NCI-H446 (cell line): ENCODE data around the gene ZNF385D.
A peak's percentile ranks its signal among the peaks of the same experiment; 100 is the strongest.
"Not testable (repeated sequence)": the region's sequence is repeated elsewhere in the genome, so short reads cannot be mapped to it uniquely, and the experiment has no call there.

Experiments used
- DNase-seq, 2 experiments: peaks; one replicate each; lab custom pipeline; 2025; lab: John Stamatoyannopoulos, UW

Gene ZNF385D

DNA sequence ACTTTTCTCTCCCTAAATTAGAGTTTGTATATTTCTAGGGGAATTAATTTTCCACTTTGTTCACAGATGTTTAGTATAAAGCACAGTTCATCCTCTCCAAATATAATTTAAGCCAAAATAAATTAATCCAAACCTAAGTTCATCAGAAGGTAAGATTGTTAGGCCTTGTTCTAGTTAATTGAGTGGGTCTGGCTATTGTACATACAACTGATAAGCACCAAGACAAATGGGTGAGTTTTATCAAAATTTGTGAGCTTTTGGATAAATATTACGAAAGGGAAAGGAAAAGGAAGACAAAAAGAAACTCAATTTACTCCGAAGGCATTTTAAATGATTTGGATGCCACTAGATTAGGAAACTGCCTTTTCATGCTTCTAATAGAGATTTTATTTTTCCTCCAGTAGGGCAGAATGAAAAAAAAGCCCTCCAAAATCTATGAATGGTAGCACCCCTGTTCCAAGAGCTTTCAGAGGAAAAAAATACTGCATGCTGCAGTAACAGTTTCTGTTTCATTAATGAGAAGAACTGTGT lies 304.0 kb downstream of the ZNF385D start:
- no peak for DNase-seq

DNA sequence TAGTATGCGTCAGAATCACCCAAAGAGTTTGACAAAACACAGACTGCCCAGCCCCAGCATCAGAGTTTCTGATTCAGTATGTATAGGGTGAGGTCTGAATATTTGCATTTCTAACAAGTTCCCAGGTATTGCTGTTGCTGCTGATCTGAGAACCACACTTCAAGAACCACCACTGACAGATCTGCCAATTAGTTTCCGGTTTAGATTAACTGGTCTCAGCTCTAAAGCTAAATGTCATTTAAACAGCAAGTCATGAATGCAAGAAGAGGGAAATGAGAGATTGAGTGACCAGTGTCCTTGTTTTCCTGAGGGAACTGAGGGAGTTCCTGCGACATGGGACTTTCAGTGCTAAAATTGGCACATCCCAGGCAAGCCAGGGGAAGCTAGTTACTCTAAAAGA lies 305.0 kb downstream of the ZNF385D start:
- DNase-seq: no peak

DNA sequence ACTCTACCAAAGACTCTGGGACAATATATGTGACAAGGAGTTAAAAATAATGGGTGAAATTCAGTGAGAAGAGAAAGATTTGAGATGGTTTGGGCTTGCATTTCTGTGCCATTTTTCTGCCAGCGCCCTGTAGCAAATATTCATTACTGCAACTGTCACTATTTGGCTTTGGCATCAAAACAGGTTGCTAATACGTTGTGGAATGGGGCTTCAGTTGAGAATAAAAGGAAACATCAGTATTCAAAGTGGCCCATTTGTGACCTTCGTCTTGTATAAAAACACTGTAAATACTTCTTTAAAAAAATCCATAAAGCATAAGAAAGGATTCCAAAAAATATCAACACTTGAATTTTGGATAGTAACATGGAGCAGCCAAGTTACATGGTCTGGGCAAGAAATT lies 309.2 kb downstream of the ZNF385D start:
- DNase-seq: no peak

DNA sequence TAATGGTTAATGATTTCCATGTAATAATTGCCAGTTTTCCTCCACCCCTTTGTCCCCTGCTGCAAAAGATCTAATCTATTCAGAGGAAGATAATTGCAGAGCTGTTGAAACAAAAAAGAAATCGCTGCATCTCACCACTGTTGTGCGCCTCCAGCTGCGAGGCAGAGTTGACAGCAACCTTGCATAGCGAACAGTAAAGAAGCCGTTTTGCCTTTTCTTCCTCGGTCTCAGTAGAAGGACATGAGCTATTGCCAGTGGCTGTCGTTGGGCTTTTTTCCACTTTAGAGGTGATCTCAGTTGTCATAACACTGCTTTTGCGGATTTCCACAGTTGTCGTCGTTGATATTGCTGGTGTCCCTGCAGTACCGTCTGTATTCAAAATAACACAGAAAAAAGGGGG lies 314.2 kb downstream of the ZNF385D start:
- no peak for DNase-seq

DNA sequence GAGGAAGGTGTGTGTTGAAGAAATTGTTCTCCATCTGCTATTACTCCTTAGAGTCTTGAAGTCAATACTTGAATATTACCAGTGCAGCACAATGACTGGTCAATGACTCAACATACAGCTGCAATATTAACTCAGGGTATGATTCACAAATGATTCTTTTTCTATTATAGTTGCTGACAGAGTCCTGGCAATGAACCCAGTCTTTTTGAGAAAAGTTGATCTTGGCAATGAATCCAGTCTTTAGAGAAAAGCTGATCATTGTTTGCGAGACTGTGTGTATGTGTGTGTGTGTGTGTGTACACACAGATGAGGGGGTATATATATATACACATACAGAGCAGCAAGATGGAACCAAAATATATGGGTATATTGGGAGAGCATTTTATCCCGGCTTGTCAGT lies 315.1 kb downstream of the ZNF385D start:
- DNase-seq: peak; percentile 31 to 79

DNA sequence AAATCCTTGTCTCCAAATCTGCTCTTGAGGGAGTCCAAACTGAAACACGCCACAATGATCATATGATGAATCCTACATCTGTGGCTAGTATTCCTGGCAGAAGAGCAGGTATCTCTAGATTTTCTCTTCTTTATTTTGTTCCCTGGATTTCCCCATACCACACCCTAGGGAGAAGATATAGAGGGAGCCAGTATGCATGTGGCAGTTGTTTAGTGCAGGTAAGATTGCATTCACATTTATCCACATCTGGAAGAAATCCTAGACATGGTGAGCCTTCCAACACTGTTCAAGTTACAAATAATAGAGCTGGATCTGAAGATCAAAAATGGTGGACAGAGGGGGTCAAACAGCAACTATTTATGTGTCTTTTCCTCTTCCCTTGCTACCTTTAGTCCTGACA lies 316.7 kb downstream of the ZNF385D start:
- no peak for DNase-seq

DNA sequence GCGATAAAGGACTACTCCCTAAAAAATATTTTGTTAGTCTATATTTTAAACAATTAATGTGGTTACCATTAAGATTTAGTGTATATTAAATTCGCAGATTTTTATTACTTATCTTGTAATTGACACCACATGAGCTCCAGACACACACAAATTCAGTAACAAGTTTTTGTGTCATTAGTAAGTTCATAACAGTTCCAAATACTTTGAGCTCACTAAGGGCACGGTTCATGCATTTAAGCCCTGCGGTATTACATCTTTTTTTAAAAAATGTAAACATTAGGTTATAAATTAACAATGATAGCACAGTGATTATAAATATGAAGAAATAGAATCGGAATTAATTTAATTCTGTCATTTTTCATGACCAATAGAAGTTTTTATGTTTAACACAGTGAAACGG lies 317.3 kb downstream of the ZNF385D start:
- DNase-seq: no peak

DNA sequence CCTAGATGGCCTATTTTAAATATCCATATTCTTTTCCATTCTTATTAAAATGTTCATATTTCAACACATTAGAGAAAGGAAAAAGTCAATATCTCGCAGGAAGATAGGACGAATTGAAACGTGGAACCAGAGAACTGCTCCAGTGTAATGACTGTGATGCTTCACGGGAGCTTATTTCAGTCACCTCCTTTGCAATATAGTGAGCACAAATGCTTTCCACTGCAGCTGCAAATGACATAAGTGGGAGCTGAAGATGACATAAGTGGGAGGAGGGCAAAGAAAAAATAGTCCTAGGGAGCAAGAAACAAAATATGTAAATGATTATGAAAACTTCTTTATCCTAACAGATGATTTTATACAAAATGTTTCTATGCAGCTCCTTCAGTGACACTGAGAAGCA lies 324.1 kb downstream of the ZNF385D start:
- no peak for DNase-seq

DNA sequence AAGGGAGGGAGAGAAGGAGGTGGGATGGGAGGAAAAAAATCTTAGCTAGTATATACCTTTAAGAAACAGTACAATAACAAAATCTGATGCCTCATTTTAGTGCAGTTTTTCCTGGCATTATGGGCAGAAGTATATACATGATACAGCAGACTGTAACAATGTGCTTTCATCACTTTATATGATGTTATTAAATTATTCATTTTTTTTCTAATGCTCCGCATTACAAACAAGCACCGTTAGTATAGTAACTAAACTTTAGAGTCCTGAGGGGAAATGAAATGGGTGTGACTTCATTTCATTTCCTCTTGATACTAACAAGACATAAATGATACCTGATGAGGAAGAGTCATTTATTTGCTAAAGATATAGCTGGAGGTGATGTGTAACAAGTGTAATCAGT lies 325.3 kb downstream of the ZNF385D start:
- no peak for DNase-seq

DNA sequence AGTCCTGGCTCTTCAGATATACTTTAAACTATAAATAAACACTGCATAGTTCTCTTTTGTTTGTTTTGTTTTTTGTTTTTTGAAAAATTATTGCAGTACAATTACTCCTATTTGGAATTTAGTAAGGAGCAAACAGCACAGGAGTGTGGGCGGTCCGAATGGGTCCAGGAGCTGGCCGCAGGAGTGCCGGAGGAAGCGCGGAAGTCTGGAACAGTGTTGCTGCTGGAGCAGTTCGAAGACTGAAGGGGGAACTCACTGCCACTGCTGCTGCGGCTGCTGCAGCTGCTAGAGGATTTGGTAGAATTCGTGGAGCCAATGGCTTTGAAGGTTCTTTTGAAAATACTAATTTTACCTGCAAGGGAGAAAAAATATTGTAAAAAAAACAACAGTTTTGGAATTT lies 329.9 kb downstream of the ZNF385D start:
- DNase-seq: no peak

DNA sequence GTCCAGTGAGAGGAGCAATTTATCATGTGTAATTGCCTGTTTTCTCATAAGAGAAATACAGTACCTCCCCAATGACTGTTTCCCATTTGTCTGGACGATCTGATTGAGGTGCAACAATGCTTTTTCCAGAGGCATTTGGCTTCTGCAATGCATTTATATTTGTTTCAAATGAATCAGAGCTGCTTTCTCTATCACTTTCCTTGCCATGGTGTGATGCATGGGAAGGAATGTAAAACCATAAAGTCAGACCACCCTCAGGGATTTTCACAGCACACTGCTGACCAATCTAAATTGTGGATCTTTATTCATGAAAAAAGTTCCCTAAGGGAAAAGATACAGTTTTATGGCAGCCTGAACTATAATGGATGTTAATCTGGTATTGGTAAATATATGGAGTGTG lies 333.0 kb downstream of the ZNF385D start:
- DNase-seq: no peak

DNA sequence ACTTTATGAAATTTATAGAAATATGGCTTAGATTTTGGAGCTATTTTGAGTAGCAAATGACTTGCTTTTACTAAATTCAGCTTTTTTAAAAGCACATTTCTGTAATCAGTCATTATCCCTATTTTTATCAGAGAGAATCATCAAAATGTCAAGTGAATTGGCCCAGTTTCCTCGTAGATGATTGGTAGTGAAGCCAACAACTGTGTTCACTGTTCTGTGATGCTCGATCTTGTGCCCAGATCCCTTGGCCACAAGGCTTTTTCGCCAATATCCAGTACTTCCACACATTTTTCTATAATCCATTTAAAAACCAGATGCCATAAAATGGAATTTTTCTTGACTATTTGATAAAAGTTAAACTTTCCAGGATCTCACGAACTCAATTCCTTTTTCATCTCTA lies 336.5 kb downstream of the ZNF385D start:
- no peak for DNase-seq

DNA sequence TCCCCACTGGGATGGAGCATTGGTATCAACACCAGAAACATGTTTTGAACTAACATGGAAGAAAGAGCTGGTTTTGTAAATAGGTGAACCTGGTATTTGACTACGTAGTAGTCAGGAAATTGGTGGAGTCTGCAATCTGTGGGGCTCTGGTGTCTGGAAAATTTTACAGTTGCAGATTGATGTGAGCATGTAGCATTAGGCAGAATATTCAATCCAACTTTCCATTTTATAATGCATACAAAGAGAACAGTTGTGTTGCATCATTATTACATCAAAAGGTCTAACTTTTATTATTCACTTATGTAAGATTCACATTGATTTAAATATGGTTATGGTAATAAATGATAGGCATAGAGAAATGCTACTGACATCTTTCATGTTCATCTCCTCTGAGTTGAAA lies 340.0 kb downstream of the ZNF385D start:
- DNase-seq: no peak

DNA sequence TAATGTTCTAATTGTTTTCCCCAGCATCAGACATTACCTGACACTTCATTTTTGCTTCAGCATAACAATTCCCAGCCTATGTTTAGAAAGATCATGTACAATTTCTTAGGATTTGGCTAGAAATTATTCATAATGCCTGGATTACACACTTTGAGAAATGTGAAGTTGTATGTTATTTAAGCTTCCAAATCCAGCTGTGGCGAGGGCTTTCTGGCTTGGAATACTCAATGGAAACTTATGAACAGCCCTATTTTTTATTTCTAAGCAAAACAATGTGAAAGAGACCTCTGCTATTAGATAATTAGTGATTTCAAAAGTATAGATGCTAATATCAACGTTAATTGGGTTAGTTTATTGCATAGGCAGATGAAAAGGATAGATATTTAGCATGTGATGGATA lies 341.6 kb downstream of the ZNF385D start:
- no peak for DNase-seq

DNA sequence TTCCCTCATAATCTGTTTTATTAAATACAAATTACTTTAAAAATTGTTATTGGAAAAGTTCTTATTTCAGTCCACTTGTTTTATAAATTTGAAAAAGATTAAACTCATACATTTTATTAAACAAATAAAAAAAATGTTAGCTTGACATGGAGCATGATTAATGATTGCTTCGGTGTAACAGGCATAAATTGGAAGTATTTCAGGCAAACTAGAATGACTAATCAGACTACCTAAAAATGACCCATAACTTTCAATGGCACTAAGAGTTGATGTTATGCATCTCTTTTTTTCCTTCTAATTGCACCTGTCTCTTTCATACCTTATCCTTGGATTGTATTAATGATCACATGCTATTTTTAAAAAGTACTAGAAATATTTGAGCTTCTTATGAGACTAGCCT lies 343.3 kb downstream of the ZNF385D start:
- DNase-seq: peak in 1 of 2 experiments; percentile 1

DNA sequence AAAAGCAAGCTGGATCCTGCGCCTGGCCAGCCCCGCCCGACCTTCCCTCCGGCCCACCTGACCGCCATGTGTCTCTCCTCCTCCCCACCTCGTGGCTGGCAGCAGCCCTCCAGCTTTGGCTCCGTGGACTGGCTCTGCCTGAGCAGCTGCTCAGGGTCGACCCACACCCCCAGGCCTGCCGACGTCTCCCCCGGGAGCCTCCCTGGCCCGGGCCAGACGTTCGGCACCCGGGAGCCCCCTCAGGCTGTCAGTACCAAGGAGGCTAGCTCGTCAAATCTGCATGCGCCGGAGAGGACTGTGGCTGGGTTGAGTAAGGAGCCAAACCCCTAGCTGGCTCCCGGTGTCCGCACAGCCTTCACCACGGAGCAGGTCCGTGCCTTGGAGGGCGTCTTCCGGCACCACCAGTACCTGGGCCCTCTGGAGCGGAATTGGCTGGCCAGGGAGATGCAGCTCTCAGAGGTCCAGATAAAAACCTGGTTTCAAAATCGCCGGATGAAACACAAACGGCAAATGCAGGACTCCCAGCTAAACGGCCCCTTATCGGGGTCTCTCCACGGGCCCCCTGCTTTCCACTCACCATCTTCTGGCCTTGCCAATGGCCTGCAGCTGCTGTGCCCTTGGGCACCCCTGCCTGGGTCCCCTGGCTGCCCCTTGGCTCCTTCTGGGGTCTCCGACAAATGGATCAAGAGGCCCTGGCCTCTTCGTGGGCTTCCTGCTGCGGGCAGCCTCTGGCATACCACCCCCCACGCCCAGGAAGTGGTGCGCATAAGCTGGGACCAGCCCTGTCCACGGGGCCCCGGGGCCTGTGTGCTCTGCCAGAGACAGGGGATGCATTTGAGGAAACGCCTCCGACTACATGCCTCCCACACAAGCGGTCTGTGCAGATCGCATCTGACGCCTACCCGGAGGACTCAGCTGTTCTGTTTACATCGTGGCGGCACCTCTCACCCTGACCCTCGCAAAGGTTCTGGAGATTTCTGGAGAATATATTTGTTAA lies 345.0 kb downstream of the ZNF385D start:
- DNase-seq: no peak

DNA sequence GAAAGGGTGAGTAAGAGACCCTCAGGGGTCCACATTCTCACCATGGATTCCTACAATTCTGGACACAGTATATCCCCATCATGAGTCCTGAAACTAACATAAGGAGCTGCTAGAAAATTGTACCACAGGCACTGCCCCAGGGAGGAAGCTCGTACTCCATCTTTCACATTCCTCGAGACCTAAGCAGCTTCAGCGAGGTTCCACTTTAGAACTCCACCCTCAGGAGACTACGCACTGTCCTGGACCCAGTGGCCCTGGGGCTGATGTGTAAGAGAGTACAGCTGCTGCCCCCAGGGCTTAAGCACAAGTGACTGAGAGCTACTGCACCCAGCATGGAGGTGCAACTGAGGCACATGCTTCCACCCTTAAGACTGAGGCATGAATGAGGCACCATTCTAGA lies 352.5 kb downstream of the ZNF385D start:
- DNase-seq: no peak

DNA sequence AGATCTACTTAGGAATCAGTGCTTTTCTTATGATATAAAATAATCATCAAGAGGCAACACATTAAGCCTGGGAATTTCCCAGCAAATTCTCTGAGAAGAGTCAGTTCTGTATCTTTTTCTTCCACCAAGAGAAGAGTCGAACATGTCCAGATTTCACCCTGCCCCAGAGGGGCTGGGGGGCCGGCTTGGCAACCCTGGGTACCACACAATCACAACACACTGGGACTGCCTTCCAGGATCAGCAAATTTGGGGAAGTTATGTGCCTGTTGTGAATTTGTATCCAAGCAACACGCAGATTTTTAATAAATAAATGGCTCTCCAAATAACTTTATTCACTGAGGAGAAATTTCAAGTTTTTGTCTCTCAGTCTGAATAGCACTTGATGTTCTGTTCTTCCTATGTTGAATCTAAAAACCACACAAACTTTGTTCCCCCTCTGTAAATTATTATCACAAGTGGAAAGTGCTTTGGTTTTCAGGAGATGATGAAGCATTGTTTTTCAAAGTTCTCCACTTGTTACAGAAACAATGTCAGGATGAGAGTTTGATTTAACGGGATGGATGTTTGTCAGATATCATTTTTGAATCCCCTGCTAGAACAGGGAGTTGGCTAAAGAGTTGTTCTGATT lies 357.2 kb downstream of the ZNF385D start:
- no peak for DNase-seq

DNA sequence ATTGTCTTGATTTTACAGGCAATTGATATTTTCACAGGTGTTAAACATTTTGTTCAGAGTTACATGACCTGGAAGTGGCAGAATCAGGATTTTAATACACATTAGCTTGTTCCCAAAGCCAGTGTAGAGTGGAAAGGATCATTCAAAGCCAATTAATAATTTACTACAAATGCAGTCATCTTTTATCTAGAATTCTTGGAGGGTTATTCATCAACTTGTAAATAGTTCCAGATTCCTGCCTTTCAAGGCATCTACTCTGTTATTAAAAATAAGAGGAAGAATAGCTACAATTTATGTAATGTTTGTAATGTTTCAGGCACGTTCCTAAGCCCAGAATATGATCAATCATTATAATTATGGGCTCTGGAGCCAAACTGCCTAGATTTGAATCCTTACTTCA lies 358.5 kb downstream of the ZNF385D start:
- DNase-seq: no peak

DNA sequence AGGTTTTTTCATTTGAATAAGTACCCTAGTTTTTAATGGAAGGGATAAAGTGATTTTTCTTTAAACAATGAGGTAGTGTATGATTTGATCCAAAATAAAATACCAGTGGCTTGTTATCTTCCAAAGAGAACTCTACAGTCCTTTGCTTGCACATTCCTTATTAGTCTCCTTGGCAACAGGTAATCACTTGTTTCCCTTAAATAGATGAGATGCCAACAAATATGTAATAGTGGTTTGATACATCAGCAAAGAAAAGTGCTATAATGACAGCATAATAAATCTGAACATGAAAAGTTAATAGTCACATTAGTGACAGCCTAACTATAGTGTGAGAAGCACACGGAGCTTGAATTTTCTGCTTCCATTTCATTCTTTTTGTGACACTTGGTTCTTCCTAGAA lies 360.2 kb downstream of the ZNF385D start:
- DNase-seq: no peak

DNA sequence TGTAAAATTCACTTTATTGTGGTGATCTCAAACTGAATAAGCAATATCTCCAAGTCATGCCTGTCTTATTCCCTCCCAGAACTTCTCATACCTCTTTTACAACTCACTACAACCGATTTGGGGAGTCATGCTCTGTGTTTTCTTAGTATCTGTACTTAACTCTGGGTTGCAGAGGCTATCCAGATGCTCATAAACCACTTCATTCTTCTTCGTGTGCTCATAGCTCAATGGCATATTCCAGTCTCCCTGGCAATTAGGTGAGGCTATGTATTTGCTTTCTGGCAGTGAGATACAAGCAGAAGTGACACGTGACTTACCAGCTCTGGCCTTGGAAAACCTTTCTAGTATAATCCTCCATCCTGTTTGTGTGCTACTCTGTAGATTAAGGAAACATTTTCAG lies 360.9 kb downstream of the ZNF385D start:
- DNase-seq: no peak

DNA sequence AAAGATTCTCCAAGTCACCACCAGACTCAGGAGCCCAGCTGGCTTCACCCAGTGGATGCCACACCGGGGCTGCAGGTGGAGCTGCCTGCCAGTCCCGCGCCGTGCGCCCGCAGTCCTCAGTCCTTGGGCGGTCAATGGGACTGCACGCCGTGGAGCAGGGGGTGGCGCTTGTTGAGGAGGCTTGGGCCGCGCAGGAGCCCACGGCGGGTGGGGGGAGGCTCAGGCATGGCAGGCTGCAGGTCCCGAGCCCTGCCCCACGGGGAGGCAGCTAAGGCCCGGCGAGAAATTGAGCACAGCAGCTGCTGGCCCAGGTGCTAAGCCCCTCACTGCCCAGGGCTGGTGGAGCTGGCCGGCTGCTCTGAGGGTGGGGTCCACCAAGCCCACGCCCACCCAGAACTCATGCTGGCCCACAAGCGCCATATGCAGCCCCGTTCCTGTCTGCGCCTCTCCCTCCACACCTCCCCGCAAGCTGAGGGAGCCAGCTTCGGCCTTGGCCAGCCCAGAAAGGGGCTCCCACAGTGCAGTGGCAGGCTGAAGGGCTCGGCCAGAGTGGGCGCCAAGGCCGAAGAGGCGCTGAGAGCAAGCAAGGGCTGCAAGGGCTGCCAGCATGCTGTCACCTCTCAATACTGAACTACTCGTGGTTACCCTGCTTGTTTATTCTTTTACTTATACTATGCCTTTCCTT lies 363.7 kb downstream of the ZNF385D start:
- DNase-seq: not testable (repeated sequence)

DNA sequence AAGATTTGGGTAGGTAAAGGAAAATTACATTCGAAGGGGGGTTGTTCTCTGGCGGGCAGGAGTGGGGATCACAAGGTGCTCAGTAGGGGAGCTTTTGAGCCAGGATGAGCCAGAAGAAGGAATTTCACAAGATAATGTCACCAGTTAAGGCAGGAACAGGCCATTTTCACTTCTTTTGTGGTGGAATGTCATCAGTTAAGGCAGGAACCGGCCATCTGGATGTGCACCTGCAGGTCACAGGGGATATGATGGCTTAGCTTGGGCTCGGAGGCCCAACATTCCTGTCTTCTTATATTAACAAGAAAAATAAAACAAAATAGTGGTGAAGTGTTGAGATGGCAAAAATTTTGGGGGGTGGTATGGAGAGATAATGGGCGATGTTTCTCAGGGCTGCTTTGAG lies 373.0 kb downstream of the ZNF385D start:
- not testable (repeated sequence) for DNase-seq
